Kidney (tissue), 22 donors: ENCODE results near the gene GULP1. TPM values are rescaled to one million over a fixed set of nuclear protein-coding genes. Genes with fewer than 3 reads are reported as not detected.
A peak's percentile ranks its signal among the peaks of the same experiment; 100 is the strongest.

Experiments used
- DNase-seq, 5 donors: peaks; one replicate each; pipeline ENCODE4 v3.0.0-alpha.2; 2013 to 2020
- FAIRE-seq: peaks from 2 replicates; lab custom pipeline; 2012; peaks lifted over from hg19 to GRCh38; lab: Jason Lieb, UNC
- H3K27ac ChIP-seq, 2 donors: one replicate each; pipeline ENCODE4 v1.7.0; 2013; ENCODE audit warnings: low read depth in 2 of 2, low read length in 2 of 2, inconsistent platforms in 1 of 2
- H3K27me3 ChIP-seq: one replicate; pipeline ENCODE4 v1.7.1; 2013; ENCODE audit warnings: low read length, inconsistent platforms; ENCODE audit not compliant: control insufficient read depth, insufficient read depth
- H3K36me3 ChIP-seq, 3 donors: one replicate each; pipeline versions ENCODE4 v1.7.0 to v1.7.1; 2013; ENCODE audit warnings: low read length in 3 of 3, control low read depth in 1 of 3, inconsistent platforms in 1 of 3; ENCODE audit not compliant: insufficient read depth in 3 of 3, control insufficient read depth in 2 of 3
- H3K4me1 ChIP-seq, 3 donors: one replicate each; pipeline versions ENCODE4 v1.7.0 to v1.7.1; 2013; ENCODE audit warnings: low read length in 3 of 3, inconsistent platforms in 1 of 3, low read depth in 1 of 3; ENCODE audit not compliant: control insufficient read depth in 2 of 3, insufficient read depth in 2 of 3
- H3K4me3 ChIP-seq, 3 donors: one replicate each; pipeline versions ENCODE4 v1.7.0 to v1.8.1; 2013; ENCODE audit warnings: low read length in 3 of 3, control low read depth in 1 of 3, inconsistent platforms in 1 of 3
- H3K9ac ChIP-seq, 3 donors: one replicate each; pipeline versions ENCODE4 v1.7.0 to v1.7.1; 2013; ENCODE audit warnings: low read length in 3 of 3, control low read depth in 1 of 3, inconsistent platforms in 1 of 3
- H3K9me3 ChIP-seq, 3 donors: one replicate each; pipeline versions ENCODE4 v1.7.0 to v1.7.1; 2013; ENCODE audit warnings: low read length in 3 of 3, control low read depth in 1 of 3, inconsistent platforms in 1 of 3; ENCODE audit not compliant: control insufficient read depth in 2 of 3, insufficient read depth in 1 of 3
- intact Hi-C: fragments of 100-400 bp; cut with DNase I; formaldehyde crosslinking; loops from one replicate; pipeline ENCODE4 v1.11.1; 2022
- long read RNA-seq, 10 donors: library from polyadenylated mRNA in 1 of 10; unstranded in 1 of 10; transcript quantifications; one replicate each; pipeline ENCODE4 v2.0.0 and lab custom pipeline, GENCODE V29; 2021 to 2026
- polyA plus RNA-seq: library from polyadenylated mRNA; stranded (reverse); fragments of 350-450 nt; fragmentation: Illumina TruSeq; extraction: RNeasy Lipid Tissue Mini Kit (QIAGEN cat#74804); gene quantifications from one replicate; pipeline ENCODE4 v1.2.3, GENCODE V29; 2014; ENCODE audit warnings: low read depth, low replicate concordance; ENCODE audit not compliant: insufficient read depth
- total RNA-seq: library from RNA; stranded (reverse); fragmentation: NEBNext Ultra II Directional; extraction: Animal tissue kit (Norgen Biotek cat#: 25700); gene quantifications from one replicate; pipeline ENCODE4 v1.2.1, GENCODE V29; 2021
- TF ChIP-seq, protein P1 (sequence below): IDR thresholded peaks from 3 replicates; pipeline ENCODE4 v1.5.1; 2012; ENCODE audit warnings: mild to moderate bottlenecking, moderate library complexity, borderline replicate concordance; ENCODE audit not compliant: insufficient read depth; ENCODE audit errors: extremely low read depth
- donor health status: control.
- donor health status: control.
- donor health status: control.
- donor health status: control.
- donor health status: control.
- donor health status: DM: yes; HTN: yes; CAD: no.
- donor health status: Normal renal cell carcinoma (clear cell type).

Gene GULP1, protein sequence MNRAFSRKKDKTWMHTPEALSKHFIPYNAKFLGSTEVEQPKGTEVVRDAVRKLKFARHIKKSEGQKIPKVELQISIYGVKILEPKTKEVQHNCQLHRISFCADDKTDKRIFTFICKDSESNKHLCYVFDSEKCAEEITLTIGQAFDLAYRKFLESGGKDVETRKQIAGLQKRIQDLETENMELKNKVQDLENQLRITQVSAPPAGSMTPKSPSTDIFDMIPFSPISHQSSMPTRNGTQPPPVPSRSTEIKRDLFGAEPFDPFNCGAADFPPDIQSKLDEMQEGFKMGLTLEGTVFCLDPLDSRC
- total RNA-seq (34.4 TPM), polyA plus RNA-seq (12.2 TPM)
- long read RNA-seq, donor 1, partial matches to known transcripts = 0 of 2 reads
- long read RNA-seq, donor 1, other reads (novel, unspliced or antisense) = 0 of 2 reads
- long read RNA-seq, donor 2, partial matches to known transcripts = 0 of 2 reads
- long read RNA-seq, donor 2, other reads (novel, unspliced or antisense) = 0 of 2 reads
- long read RNA-seq, donor 3, partial matches to known transcripts = 6 of 11 reads
- long read RNA-seq, donor 3, other reads (novel, unspliced or antisense) = 0 of 11 reads
- long read RNA-seq, donor 4, partial matches to known transcripts = 0 of 3 reads
- long read RNA-seq, donor 4, other reads (novel, unspliced or antisense) = 0 of 3 reads
- long read RNA-seq, donor 5 = 0 reads
- long read RNA-seq, donor 6, partial matches to known transcripts = 28 of 32 reads
- long read RNA-seq, donor 6, other reads (novel, unspliced or antisense) = 0 of 32 reads
- long read RNA-seq, donor 7, transcript GULP1-206 (12 exons, 1,376 nt) = major isoform, 12 of 40 reads
- long read RNA-seq, donor 7, partial matches to known transcripts = 2 of 40 reads
- long read RNA-seq, donor 7, other reads (novel, unspliced or antisense) = 21 of 40 reads
- long read RNA-seq, donor 8, partial matches to known transcripts = 14 of 15 reads
- long read RNA-seq, donor 8, other reads (novel, unspliced or antisense) = 0 of 15 reads
- long read RNA-seq, donor 9, partial matches to known transcripts = 11 of 12 reads
- long read RNA-seq, donor 9, other reads (novel, unspliced or antisense) = 0 of 12 reads
- long read RNA-seq, donor 10, partial matches to known transcripts = 10 of 11 reads
- long read RNA-seq, donor 10, other reads (novel, unspliced or antisense) = 0 of 11 reads

DNA sequence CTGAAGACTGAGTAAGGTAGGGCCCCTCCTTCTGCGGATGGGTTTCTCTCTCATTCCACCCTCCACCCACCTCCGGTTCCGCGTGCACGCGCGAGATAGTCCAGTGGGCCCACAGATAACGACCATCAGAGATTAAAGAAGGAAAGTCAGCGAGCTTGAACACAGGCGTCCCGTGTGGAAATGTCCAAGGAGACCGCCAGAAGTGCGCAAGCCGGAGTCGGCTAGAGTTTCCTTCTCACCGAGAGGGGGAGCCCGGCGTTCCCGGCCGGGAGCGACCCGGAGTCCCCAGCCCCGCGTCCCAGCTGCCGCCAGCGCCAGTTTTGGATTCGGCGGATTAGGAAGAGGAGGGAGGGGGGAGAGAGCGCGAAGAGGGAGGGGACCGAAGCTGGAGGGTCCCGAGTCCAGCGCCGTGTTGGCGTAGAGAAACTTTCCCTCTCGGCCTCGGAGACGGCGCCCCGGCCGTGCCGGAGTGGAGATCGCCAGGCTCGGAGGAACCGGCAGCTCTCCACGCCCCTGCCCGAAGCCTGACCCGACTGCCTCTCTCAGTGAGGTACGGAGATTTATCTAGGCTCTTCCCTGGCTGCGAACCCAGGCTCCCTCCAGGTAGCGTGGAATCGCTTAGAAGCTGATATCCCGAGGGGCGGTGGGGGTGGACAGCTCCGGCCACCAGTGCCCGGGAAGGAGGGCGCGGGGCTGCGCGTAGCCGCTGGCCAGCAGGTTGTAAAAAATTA, at the start of gene GULP1:
Gene GULP1, plus strand, starts transcription at position 258 of the 731 bp plus-strand sequence. CDS start 185,829 bp downstream, outside the sequence.
- intact Hi-C loops = no loop called here
- FAIRE-seq (no peak), DNase-seq (peak; percentile 85 to 94 (median 92))
- H3K27ac ChIP-seq = peak within 1 kb of the TSS; percentile 95
- no peaks in the 10 kb centered on the region for H3K9me3 ChIP-seq
- TF ChIP-seq, protein P1, sequence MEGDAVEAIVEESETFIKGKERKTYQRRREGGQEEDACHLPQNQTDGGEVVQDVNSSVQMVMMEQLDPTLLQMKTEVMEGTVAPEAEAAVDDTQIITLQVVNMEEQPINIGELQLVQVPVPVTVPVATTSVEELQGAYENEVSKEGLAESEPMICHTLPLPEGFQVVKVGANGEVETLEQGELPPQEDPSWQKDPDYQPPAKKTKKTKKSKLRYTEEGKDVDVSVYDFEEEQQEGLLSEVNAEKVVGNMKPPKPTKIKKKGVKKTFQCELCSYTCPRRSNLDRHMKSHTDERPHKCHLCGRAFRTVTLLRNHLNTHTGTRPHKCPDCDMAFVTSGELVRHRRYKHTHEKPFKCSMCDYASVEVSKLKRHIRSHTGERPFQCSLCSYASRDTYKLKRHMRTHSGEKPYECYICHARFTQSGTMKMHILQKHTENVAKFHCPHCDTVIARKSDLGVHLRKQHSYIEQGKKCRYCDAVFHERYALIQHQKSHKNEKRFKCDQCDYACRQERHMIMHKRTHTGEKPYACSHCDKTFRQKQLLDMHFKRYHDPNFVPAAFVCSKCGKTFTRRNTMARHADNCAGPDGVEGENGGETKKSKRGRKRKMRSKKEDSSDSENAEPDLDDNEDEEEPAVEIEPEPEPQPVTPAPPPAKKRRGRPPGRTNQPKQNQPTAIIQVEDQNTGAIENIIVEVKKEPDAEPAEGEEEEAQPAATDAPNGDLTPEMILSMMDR = peak; percentile 38
- H3K4me1 ChIP-seq = peaks cover 0 to 7% (median 2%) of the 10 kb centered on the region in 3 donors
- H3K27me3 ChIP-seq = no peaks in the 10 kb centered on the region
- H3K36me3 ChIP-seq = no peaks in the 10 kb centered on the region
- H3K4me3 ChIP-seq = peak within 1 kb of the TSS; percentile 84 to 93 (median 89)
- peak within 1 kb of the TSS; percentile 83 to 91 (median 90) for H3K9ac ChIP-seq

DNA sequence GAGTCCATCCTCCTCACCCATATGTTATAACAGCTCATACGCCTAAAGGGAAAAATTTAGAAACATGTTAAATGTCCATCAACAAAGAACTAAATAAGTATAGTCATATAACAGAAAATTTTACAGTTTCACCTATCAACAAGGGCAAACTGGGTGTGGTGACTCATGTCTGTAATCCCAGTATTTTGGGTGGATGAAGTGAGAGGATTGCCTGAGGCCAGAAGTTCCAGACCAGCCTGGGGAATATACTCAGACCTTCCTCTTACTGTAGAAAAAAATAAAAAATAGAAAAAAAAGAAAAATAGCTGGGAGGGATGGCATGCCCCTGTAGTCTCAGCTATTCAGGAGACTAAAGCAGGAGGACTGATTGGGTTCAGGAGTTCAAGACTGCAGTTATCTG, 48.3 kb upstream of the GULP1 start:
- Histone ChIP-seq H3K9me3 (no peaks in the 10 kb centered on the region), H3K4me1 (no peaks in the 10 kb centered on the region), H3K27me3 (no peaks in the 10 kb centered on the region), H3K9ac (no peak overlapping the region), H3K27ac (no peak overlapping the region), H3K4me3 (no peak overlapping the region), H3K36me3 (no peaks in the 10 kb centered on the region)
- TF ChIP-seq, protein P1 = no peak
- FAIRE-seq = no peak
- no peak for DNase-seq
- intact Hi-C loops = no loop called here

DNA sequence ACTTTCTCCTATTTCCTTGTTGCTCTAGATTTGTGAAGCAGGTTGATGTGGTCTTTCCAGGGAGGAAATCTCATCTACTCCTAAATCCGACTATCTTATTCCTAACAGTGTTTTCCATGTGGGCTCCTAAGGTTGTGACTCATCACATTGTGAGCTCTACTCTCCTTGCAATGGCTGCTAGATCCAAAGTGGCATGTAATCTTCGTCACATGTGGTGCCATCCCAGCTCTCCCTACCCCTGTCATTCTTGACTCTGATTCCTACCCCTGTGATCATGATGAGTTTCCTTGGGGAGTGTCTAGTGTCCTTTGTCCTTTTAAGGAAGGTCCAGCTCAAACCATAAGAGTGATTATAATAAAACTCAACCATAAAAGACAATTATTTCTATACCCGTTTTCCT, 47.3 kb upstream of the GULP1 start:
- DNase-seq (no peak), FAIRE-seq (no peak)
- Histone ChIP-seq H3K9ac (no peak overlapping the region), H3K36me3 (no peaks in the 10 kb centered on the region), H3K27me3 (no peaks in the 10 kb centered on the region), H3K4me3 (no peak overlapping the region), H3K4me1 (no peaks in the 10 kb centered on the region), H3K27ac (no peak overlapping the region), H3K9me3 (no peaks in the 10 kb centered on the region)
- TF ChIP-seq, protein P1 = no peak
- intact Hi-C loops = no loop called here
